ENCODE data around the gene MARCHF10. TPM values are rescaled to one million over a fixed set of nuclear protein-coding genes. Genes with fewer than 3 reads are reported as not detected.

MARCHF10 gene
- total RNA-seq, 4 donors from 2014 or later, result 0.33 to 0.52 (median 0.42) TPM; not detected in 1

DNA sequence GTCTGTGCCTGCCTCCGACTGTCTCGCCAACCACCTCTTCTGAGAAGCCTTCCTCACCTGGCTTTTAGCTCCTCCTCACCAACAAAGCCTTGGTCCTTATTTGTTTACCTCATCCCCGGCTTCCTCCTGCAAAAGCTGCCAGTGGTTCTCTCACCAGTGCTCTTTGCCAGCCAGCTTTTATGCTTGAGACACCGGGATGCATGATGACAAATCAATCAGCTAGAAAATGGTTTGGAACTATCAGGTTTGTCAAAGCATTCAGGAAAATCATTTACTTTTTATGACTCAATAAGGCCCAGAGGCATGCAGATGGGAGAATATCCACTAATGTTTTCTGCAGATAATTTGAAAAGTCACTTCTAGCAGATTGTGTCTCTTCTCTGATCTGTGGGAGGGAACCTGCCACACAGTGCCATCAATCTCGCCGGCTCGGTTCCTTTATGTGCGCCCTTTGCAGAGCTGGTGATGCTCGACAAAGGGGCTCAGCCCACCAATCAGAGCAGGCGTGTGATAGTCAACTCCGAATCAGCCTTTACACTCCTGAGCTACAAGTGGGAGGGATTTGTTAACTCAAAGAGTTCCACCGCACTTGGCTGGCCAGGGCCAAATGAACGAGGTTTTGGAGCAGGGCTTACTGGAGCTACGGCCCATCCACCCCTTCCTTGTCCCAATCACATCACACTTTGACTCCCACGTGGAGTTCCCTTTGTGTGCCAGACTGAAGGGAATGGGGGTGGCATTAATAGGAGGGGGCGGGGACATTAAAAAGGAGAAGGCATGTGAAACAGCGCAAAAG lies 94.8 kb downstream of the MARCHF10 start:
- no peaks in the 10 kb centered on the region for H3K36me3 ChIP-seq
- no peaks in the 10 kb centered on the region for H3K27me3 ChIP-seq
- intact Hi-C loops (cut with DNase I), result no loop called here
- TF ChIP-seq EP300 (IDR thresholded peaks at IDR 0.05), result no peak
- TF ChIP-seq, protein P1, sequence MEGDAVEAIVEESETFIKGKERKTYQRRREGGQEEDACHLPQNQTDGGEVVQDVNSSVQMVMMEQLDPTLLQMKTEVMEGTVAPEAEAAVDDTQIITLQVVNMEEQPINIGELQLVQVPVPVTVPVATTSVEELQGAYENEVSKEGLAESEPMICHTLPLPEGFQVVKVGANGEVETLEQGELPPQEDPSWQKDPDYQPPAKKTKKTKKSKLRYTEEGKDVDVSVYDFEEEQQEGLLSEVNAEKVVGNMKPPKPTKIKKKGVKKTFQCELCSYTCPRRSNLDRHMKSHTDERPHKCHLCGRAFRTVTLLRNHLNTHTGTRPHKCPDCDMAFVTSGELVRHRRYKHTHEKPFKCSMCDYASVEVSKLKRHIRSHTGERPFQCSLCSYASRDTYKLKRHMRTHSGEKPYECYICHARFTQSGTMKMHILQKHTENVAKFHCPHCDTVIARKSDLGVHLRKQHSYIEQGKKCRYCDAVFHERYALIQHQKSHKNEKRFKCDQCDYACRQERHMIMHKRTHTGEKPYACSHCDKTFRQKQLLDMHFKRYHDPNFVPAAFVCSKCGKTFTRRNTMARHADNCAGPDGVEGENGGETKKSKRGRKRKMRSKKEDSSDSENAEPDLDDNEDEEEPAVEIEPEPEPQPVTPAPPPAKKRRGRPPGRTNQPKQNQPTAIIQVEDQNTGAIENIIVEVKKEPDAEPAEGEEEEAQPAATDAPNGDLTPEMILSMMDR (IDR thresholded peaks at IDR 0.05), result no peak
- TF ChIP-seq POLR2A (IDR thresholded peaks at IDR 0.05; ENCODE audit: low read depth), result no peak
- no peak for TF ChIP-seq POLR2AphosphoS5 (IDR thresholded peaks at IDR 0.05)
- 87% methylated on average over 16 of the region's 17 CpGs for WGBS
- H3K27ac ChIP-seq (replicated peaks in 1 of 4), result no peak overlapping the region
- H3K4me1 ChIP-seq, result no peaks in the 10 kb centered on the region
- peaks cover 0 to 7% (median 6%) of the 10 kb centered on the region in 4 donors for H3K9me3 ChIP-seq
- no peak overlapping the region for H3K4me3 ChIP-seq
- DNase-seq (ENCODE audit: extremely low spot score), result no peak

DNA sequence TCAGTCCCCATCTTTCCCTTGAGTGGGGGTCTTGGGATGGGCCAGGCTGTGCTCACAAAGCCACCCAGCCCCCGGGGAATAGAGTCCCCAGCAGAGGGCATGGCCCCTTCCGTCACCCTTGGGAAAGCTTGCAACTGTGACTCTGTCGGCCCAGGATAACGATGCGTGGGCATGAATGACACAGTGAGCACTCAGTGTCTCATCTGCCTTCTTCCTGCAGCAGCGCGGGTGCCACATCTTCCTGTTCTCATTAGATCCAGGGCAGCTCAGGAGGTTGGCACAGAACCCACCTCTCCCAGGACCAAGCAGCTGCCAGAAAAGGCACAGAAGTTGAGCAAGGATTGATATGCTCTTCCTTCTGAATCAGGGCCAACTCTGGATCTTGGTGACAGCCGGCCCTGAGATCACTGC lies 95.9 kb downstream of the MARCHF10 start:
- H3K36me3 ChIP-seq, result no peaks in the 10 kb centered on the region
- TF ChIP-seq, protein P1 (IDR thresholded peaks at IDR 0.05), result no peak
- TF ChIP-seq POLR2AphosphoS5 (IDR thresholded peaks at IDR 0.05), result no peak
- intact Hi-C loops (cut with DNase I), result no loop called here
- peaks cover 0 to 8% (median 6%) of the 10 kb centered on the region in 4 donors for H3K9me3 ChIP-seq
- H3K27me3 ChIP-seq, result no peaks in the 10 kb centered on the region
- no peak overlapping the region for H3K4me3 ChIP-seq
- WGBS, result 71% methylated on average over 5 of the region's 8 CpGs
- no peak for DNase-seq (ENCODE audit: extremely low spot score)
- no peak overlapping the region for H3K27ac ChIP-seq (replicated peaks in 1 of 4)
- H3K4me1 ChIP-seq, result no peaks in the 10 kb centered on the region

DNA sequence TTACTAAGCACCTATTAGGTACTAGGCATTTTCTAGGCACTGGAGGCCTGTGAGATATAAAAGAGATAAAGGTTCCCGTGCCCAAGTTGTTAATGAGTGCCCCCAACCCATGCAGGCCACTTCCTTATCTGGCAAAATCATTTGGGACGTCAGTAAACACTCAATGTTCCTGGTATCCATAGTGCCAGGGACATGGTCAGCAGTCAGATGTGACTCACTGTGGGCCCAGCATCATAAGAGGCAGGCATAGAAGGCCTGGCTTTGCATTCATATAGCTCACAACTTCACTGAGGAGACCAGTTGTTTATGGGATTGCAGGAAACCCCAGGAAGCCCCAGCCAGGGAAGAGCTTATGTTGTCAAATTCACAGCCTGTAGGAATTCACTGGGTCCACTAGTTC lies 99.5 kb downstream of the MARCHF10 start:
- no CpG with 5 or more reads among the region's 2 CpGs for WGBS
- H3K4me3 ChIP-seq, result no peak overlapping the region
- peaks cover 0 to 8% (median 6%) of the 10 kb centered on the region in 4 donors for H3K9me3 ChIP-seq
- H3K4me1 ChIP-seq, result peaks cover 14 to 25% (median 22%) of the 10 kb centered on the region in 4 donors
- TF ChIP-seq POLR2AphosphoS5 (IDR thresholded peaks at IDR 0.05), result no peak
- TF ChIP-seq, protein P1 (IDR thresholded peaks at IDR 0.05), result no peak
- TF ChIP-seq EP300 (IDR thresholded peaks at IDR 0.05), result no peak
- no peak overlapping the region for H3K27ac ChIP-seq (replicated peaks in 1 of 4)
- H3K27me3 ChIP-seq, result no peaks in the 10 kb centered on the region
- H3K36me3 ChIP-seq, result no peaks in the 10 kb centered on the region
- no peak for DNase-seq (ENCODE audit: extremely low spot score)
- intact Hi-C loops (cut with DNase I), result loop anchor here (10.0 kb wide), 1 partner anchor 366 kb away; no protein-coding TSS in a partner anchor

DNA sequence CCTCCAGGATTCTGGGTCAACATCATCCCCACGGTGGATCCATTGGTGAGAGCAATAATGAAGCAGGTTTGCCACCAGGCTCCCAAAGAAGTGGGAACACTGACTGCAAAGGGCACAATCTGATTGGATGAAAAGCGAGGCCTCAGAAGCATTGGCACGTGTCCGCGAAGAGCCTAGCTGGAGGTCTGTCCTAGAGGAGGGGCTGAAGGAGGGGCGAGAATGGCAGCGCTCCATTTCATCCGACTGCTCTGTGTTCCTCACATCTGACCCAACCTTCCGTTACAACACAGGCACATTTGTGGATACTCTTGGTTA lies 100.7 kb downstream of the MARCHF10 start:
- TF ChIP-seq EP300 (IDR thresholded peaks at IDR 0.05), result no peak
- TF ChIP-seq POLR2A (IDR thresholded peaks at IDR 0.05; ENCODE audit: low read depth), result no peak
- no peak for TF ChIP-seq POLR2AphosphoS5 (IDR thresholded peaks at IDR 0.05)
- TF ChIP-seq, protein P1 (IDR thresholded peaks at IDR 0.05), result no peak
- Histone ChIP-seq H3K27me3 (no peaks in the 10 kb centered on the region), H3K4me3 (no peak overlapping the region), H3K4me1 (peaks cover 20 to 29% (median 26%) of the 10 kb centered on the region in 4 donors), H3K9me3 (peaks cover 0 to 8% (median 6%) of the 10 kb centered on the region in 4 donors), H3K27ac (replicated peaks in 1 of 4) (no peak overlapping the region), H3K36me3 (no peaks in the 10 kb centered on the region)
- DNase-seq (ENCODE audit: extremely low spot score), result no peak
- 95% methylated on average over 9 of the region's 9 CpGs for WGBS
- intact Hi-C loops (cut with DNase I), result loop anchor here (10.0 kb wide), 1 partner anchor 367 kb away; no protein-coding TSS in a partner anchor
